Measurements from ENCODE around the gene SYTL1. TPM values are rescaled to one million over a fixed set of nuclear protein-coding genes. Genes with fewer than 3 reads are reported as not detected.

SYTL1 gene
- total and polyA plus RNA-seq, 9 of the 15 experiments (the other 6 are each of a cell fraction or from before 2014, with no cell fraction given): 0.04 to 9.3 (median 1.7) TPM

- TF ChIP-seq TBP (optimal IDR thresholded peaks at IDR 0.05; ENCODE audit: low read depth, low read length) (peak; percentile 60), BRF2 (IDR thresholded peaks at IDR 0.05; ENCODE audit: borderline replicate concordance, insufficient read depth, insufficient read length) (no peak), JUN (IDR thresholded peaks at IDR 0.05; ENCODE audit: borderline replicate concordance, low read depth, low read length) (0 out of 2 replicates have a peak, but pooled peaks have one; percentile 20), JUN (CRISPR knock-in tag; IDR thresholded peaks at IDR 0.05; ENCODE audit: borderline replicate concordance) (0 out of 2 replicates have a peak, but pooled peaks have one; percentile 30), ZNF699 (CRISPR knock-in tag; IDR thresholded peaks at IDR 0.05; ENCODE audit: insufficient replicate concordance) (no peak), ATF3 (IDR thresholded peaks at IDR 0.05) (no peak), ATF3 (CRISPR knock-in tag; conservative IDR thresholded peaks at IDR 0.05) (peak; percentile 79), ZBTB11 (CRISPR knock-in tag; IDR thresholded peaks at IDR 0.05) (peak in 1 of 3 experiments; percentile 72; a peak in 1 of 6 replicates), TEAD4 (IDR thresholded peaks at IDR 0.05; ENCODE audit: low read length) (peak; percentile 7; the same call in 1 of the 2 replicates), TEAD4 (CRISPR knock-in tag; IDR thresholded peaks at IDR 0.05; ENCODE audit: borderline replicate concordance) (no peak), ZKSCAN8 (CRISPR knock-in tag; IDR thresholded peaks at IDR 0.05) (no peak), NR0B1 (IDR thresholded peaks at IDR 0.05; ENCODE audit: partially characterized antibody) (no peak), SP2 (IDR thresholded peaks at IDR 0.05; ENCODE audit: extremely low read depth, low read depth, low read length, poor library complexity, severe bottlenecking) (no peak), KLF10 (CRISPR knock-in tag; IDR thresholded peaks at IDR 0.05) (no peak), KAT2B (IDR thresholded peaks at IDR 0.05; ENCODE audit: low read depth, low read length) (no peak), ZNF551 (CRISPR knock-in tag; IDR thresholded peaks at IDR 0.05) (no peak), E2F5 (CRISPR knock-in tag; IDR thresholded peaks at IDR 0.05) (no peak), ETS2 (tag; IDR thresholded peaks at IDR 0.05; ENCODE audit: borderline replicate concordance, poor library complexity, severe bottlenecking) (no peak)
Observed at GRCh38 chr1:27366411-27367159, 24.8 kb downstream of the SYTL1 start, which contains the start of gene MAP3K6 (continued).

Measured in K562 (cell line).